GM21717 (cell line): ENCODE data around the gene MGME1.

Source experiments
- ATAC-seq: cut with Tn5 transposase; IDR thresholded peaks from one replicate; pipeline ENCODE4 v1.9.1; 2021; ENCODE audit warnings: mild to moderate bottlenecking, moderate library complexity; ENCODE audit not compliant: unreplicated experiment

The MGME1 gene, protein sequence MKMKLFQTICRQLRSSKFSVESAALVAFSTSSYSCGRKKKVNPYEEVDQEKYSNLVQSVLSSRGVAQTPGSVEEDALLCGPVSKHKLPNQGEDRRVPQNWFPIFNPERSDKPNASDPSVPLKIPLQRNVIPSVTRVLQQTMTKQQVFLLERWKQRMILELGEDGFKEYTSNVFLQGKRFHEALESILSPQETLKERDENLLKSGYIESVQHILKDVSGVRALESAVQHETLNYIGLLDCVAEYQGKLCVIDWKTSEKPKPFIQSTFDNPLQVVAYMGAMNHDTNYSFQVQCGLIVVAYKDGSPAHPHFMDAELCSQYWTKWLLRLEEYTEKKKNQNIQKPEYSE

DNA sequence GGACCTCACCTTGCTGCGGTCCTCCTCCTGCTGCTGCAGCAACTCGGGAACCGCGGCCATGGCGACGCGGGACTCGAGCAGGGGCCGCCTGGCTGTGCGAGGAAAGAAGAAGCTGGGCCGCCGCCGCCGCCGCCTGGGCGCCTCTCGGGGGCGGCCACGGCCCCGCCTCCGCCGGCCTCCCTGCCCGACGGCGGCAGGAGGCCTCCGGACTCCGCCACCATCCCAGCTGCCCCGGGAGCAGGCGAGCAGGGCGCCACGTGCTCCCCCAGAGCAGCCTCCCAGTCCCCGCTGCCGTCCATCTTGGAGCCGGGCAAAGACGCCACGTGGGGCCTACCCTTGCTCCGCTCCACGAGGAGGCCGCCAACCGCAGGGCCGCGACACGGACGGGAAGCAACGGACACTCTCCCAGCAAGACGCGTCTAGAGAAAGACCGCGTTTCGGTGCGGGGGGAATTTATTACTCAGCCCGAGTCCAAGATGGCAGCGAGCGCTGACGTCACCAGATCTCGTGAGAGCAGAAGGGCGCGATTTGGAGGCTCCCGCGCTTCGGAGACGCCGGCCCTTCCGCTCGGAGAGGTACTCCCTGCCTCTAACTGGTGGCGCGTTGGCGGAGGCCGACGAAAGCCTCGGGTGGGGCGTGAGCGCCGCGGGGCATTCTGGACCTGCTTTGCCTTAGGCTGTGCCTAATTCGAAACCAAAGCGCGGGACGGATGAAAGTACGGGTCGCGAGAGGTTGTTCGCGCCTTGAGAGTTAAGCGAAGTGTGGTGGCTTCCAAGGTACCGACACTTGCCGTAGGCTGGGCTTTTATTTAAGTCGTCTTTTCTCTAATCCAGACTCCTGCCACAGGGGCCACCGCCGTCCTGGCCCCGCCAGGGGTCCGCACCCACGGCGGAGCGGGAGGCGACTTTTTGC lies at the start of gene MGME1, which contains the start of gene SNX5:
Gene MGME1, plus strand, starts transcription at position 653 of the 912 bp plus-strand sequence. CDS start 842 bp downstream, outside the sequence.
Gene SNX5, minus strand, starts transcription at position 429 of the 912 bp plus-strand sequence. Its CDS starts 369 bp downstream, at position 60.
- peak; percentile 80 for ATAC-seq

DNA sequence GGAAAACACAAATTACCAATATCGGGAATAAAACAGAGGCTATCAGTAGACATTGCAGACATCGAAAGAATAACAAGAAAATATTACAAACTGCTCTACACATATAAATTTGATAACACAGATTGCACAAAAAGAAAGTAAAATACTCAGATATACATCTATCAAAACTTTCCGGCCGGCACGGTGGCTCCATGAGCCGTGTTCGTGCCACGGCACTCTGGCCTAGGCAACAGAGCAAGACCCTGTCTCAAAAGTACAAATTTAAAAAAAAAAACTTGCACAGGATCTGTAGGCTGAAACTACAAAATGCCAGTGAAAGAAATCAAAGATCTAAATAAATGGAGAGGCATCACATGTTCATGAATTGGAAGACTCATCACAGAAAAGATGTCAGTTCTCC lies 49.7 kb upstream of the MGME1 start:
- ATAC-seq: no peak

DNA sequence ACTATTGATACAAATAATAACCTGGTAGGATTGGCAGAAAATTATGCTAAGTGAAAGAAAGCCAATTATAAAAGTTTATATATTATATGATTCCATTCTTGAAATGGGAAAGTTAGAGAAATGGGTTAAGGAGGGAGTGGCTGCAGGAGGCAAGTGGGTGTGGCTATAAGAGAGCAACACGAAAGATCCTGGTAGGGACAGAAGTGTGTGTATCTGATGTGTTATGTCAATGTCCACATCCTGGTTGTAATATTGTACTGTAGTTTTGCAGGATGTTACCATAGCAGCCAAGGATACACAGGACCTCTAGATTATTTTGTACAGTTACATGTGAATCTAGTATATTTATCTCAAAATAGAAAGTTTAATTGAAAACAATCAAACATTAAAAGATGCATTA lies 47.0 kb upstream of the MGME1 start:
- no peak for ATAC-seq

DNA sequence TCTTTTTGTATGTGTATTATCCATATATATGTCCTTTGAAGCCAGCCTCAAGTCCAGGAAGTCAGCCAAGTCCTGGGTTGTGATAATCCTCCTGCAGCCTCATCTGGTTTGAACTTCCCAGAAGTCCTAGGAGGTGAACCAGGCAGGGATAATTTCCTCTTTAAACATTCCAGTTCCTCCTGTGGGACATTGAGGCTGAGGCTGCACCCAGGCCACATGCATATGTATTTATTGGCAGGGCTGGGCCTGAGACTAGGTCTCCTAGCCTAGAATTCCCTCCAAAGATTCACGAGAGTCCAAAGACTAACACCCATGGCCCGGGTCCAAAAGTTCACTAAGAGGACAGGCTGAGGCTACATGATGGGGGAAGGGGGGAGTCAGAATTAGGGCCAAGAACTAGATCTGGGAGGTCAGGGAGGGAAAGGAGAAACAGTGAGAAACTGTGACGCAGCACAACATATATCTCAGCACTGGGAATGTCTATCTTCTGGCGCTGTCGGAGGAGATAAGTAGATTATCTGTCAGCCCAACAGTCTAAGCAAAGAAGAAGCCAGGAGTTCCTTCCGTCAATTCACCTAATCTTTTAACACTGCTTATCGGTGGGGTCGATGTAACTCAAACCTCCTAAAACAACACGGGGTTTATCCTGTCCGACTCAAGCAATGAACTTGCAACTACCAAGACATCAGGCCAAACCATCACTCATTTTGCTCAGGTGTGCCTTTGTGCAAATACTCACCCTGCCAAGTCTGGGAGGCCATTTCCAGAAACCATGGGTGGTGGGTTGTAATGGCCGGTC lies 43.5 kb upstream of the MGME1 start:
- no peak for ATAC-seq

DNA sequence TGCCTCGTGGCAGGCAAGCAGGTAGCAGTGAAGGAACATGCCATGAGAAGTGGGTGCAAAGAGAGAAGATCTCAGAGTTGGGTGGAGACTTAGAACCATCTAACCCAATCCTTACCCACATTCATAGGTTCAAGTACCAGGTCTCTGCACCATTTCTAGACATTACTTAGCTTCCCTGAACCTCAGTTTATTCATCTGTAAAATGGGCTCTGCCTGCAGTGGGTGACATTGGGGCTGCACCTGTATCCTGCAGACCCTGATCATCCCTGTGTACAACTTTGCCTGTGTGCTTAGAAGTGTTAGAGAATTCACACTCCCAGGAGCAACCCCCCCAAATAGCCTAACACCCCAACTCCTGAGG lies 42.9 kb upstream of the MGME1 start:
- no peak for ATAC-seq

DNA sequence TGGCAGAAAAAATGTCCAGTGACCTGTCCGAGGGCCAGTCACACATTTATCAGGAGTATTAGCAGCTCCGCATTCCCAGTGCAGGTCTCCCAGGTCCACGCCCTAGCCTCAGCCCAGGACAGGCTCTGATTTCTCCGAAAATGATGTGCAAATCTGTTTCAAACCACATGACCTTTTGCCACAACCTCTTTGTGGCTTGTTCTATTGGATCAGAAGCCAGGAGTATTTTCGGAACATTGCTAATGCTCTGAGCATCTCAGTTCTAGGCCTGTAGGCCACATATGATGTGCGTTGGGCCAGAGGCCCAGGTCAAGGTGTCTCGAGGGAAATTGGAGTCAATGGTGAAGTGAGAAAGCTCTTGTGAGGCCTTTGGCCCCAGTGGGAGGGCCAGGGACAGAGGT lies 40.6 kb upstream of the MGME1 start:
- ATAC-seq: no peak

DNA sequence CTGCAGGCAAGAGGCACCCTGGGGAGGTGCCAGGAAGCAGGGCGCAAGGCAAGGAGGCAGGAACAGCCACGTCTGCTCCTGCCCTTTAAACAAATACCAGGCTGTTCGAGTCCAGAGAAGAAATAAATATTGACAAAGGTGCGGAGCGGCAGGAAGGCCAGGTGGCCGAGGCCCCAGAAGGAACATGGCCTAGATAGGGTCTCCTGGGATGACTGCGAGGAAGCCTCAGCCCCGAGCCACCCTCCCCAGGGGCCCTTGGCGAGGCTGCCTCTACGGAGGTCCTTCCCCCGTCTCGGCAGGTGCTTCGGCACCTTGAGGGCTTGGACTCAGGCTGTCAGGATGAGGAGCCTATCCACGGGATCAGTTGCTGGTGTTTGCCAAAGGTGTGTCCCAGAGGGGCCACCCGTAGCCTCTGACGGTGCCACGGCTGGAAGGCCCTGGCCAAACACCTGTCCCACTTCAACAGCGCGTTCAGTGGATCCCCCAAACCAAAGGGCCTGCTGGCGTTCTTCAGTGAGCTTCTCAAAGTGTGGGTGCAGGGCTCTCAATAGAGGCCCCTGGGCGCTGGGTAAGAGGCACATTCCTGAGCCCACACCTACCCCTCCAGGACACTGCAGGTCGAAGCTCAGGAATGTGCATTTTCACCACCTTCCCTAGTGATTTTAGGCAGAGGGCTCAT lies 40.0 kb upstream of the MGME1 start:
- ATAC-seq: no peak

DNA sequence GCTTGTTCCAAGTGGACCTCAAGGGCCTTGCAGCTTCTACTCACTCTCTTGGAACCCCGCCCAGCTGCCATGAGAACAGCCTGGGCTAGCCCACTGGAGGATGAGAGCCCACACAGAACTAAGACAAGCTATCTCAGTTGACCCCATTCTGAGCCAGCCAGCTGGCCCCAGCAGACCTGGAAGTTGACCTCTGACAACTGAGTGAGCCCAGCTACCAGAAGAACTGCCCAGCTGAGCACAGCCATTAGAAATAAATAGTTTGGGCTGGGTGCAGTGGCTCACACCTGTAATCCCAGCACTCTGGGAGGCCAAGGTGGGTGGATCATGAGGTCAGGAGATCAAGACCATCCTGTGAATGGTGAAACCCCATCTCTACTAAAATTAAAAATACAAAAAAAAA lies 37.3 kb upstream of the MGME1 start:
- no peak for ATAC-seq

DNA sequence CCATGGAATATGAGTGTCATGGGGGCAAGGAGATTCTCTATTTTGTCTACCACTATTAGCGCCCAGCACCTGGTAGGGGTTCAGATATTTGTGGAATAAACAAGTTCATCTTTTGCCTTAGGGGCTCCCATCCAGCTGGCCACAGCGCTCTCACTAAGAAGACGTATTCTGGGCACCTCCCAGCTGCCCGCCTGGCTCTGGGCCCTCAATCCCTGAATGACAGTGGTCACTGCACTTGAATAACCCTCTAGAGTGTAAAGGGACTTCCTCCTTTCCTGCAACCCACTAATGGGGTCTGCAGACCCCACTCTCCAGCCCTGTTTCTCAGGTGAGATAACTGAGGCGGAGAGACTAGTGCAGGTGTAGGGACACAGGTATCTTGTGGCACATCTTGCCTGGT lies 36.4 kb upstream of the MGME1 start:
- no peak for ATAC-seq

DNA sequence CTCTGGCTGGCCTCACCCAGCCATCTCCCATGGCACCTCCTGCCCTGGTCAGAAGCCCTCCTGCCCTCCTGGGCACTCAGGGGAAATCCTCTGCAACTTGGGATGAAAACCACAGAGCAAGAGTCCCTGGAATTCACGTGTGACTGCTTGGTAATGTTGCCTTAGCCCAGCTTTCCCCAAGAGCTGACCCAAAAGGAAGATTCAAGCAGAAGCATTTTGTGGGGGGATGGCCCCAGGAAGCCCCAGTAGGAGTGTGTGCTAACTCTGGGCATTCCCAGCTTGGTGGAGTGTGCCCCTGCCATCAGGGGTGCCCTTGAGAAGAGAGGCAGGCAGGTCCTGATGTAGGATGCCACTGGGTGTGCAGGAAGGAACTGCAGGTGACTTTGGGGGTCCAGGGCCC lies 35.7 kb upstream of the MGME1 start:
- ATAC-seq: no peak

DNA sequence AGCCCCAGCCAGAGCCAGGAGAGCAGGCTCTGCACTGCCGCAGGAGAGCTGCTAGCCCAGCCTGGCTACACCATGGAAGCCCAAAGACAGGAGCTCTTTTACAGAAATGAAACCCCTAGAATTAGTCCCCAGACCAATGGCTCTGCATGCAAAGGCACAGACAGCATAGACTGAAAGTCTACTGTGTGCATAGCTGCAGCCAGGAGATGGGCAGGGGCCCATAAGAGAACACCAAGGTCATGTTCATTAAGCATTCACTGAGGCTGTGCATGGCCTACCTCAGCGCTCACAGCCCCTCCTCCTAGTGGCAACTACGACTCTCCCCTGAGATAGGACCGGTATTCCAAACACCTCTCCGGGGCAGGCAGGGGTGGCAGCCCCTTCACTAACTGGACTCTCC lies 35.1 kb upstream of the MGME1 start:
- no peak for ATAC-seq

DNA sequence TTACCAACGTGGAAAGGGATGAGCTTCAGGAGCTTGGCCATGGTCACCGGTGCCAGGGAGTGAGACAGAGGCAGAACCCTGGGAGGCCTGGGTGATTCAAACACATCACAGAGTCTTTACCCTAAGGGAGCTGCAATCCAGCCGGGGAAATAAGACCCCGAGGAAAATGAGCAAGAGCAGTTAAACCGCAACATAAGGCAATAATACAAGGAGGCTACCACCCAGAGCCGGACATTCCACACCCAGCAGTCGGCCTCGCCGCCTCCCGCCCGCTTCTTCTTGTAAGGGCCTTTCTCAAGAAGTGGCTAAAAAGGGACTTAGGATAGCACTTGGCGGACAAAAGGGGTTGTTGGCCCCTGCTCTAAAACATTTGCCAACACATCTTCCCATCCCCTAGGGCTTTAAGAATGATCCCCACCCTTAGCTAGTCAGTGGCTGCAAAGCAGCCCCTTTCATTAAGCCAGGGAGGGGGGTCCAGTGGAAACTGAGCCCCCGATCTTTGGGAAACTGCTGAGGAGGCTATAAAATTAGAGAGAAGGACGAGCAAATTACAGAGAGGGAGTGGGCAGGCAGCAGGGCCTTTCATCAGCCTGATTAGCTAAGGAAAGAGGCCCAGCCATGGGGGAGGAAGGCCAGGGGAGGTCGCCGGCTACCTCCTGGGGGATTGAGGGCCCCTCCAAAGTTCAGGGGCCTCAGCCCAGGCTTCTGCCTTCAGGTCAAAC lies 34.5 kb upstream of the MGME1 start:
- ATAC-seq: no peak

DNA sequence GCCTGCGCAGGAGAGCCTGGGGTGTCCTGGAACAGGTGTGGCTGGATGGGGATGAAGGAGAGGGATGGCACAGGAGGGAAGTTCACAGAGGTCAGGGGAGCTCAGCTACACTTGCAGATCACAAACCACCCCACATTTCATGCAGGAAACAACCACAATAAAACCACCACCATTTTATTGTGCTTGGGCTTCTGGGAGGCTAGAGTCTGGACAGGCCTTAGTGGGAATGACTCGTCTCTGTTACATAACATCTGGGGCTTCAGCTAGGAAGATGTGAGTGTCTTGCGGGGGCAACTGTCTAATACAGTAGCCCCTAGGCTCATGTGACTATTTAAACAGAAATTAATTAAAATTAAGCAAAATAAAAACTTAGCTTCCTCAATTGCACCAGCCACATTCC lies 33.6 kb upstream of the MGME1 start:
- ATAC-seq: no peak

DNA sequence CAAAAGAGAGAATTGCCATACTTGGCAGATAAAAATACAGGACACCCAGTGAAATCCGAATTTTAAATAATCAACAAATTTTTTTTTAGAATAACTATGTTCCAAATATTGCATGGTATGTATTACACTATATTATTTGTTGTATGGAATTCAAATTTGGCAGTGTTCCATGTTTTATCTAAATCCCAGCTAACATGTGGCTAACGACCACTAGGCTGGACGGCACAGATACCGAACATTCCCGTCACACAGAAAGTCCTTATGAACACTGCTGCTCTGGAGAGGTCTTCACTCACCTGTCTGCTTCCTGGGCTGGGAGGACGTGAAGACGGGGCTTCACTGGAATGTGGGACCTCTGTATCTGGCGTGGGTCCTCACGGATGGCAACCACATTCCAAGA lies 33.1 kb upstream of the MGME1 start:
- no peak for ATAC-seq

DNA sequence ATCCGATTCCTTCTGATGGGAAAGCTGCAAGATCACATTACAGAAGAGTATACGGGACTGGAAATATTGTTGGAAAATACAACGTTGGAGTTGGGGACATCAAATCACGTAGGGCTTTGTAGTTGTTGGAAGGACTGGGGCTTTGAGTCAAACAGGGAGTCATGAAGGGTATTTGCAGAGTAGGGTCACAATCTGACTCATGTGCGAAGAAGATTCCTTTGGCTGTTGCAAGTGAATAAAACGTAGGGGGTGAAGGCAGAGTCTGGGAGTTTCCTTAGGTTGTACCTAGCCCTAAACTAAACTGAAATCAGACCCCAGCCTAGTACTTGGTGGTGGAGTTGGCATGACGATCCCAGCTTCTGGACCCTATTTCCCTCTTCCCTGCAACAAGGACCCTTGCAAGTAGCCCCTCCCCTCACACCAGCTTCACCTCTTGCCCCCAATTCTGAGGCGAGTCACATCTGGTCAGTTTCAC lies 32.5 kb upstream of the MGME1 start:
- no peak for ATAC-seq

DNA sequence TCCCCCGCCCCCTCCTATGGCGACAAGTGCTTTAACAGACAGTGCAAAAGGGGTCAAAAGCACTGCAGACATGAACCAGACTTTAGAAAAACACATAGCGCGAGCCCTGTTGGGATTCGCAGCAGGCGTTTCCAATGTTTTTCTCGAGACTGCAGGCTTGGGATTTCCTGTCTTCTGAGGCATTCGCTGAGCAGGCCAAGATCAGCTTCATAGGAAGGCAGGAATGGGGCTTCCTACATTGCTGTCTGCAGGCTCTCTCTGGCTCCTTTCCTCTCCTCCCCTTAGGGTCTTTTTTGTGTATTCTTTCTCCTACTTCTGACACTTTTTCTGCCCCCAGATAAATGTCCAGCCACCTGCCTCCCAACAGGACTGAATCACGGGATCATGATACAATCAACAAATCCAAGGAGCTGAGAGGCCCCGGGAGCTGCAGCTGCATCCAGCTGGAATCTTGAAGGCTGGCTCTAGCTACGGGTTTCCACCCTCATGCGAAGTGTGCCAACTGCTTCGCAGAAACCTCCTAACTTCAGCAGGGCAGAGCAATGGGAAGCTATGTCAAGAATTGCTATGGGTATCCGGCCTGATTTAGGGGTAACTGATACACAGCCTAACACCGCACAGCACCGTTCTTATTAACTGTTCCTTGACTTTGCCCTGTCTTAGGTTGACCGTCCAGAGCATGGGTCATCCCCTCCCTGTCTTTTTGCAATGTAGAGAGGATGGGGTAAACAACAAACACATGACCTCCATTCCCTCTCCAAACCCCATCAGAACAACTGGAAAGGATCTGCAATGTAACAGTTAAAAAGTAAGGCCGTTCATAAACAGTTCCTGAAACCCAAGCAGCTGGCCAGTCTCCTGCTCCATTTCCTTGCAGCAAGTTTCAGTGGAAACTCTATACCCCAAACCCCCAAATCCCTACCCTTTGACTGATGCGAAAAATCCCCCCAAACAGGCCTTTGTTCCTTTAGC lies 31.8 kb upstream of the MGME1 start:
- ATAC-seq: no peak

DNA sequence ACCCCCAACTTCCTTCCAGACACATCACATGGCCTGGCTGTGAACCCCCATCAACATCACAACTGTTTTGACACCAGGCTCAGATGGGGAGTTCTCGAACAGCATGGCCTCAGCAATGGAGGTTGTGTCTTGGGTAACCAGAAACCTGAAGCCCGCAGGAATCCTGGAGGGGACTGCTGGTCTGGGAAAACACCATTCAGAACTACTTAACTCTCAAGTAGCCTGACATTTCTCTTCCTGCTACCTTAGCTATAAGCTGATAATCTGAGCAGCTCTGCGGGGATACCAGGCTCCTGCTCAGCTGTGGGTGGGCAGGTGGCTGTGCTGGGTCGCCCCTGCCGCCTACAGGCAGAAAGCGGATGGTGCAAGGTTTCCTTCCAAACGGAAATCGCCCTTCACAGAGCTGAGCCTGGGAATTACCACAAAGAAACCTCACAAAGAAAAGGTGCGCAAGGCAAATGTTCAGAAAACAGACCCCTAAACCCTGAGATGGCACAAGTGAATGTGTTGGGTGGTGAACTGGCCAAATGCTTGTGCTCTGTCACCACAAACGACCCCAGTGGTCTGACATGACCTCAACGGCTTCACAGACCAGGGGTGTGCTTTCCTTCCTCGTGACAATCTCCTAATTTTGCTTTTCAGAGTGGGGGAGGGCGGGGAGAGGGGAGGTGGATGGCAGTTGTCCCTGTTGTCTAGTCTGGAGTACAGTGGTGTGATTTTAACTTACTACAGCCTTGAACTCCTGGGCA lies 29.8 kb upstream of the MGME1 start:
- ATAC-seq: peak; percentile 66

DNA sequence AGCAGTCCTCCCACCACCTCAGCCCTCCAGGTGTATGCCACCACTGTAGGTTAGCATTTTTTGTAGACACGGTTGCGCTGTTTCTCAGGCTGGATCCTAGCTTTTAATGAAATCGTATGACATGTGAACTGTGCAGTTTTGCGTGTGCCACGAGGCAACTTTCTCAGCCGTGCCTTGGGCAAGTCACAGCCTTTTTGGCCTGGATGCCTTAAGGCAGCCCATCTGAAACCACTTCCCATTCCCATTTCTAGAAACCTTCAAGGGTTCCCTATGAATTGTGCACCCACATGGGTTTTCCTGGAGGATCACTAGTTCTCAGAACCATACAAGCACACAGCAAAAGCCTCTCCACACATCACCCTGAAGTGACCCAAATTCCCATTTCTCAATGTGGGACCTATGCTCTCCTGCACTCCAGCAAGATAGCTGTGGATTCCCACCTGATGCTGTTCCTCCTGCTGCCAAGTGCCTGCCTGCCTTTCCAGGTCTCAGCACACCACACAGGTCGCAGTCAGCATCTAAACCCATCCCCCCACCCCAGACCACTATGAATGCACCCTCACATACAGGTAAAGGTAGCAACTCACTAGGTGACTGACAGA lies 29.1 kb upstream of the MGME1 start:
- ATAC-seq: peak; percentile 4
